ENCODE data around the gene NPHS1. TPM values are rescaled to one million over a fixed set of nuclear protein-coding genes. Genes with fewer than 3 reads are reported as not detected.

NPHS1 gene
- total RNA-seq, 1 donor from 2014 or later: 4.7 TPM

GRCh38 chr19:35862528-35862927, 10.2 kb upstream of the NPHS1 start:
- H3K27me3 Mint-ChIP-seq (ENCODE audit: unreplicated experiment): peaks cover 9% of the 10 kb centered on the region
- DNase-seq: no peak
- peak overlapping the region; percentile 62 for H3K27ac Mint-ChIP-seq (ENCODE audit: unreplicated experiment)
- H3K4me3 Mint-ChIP-seq (ENCODE audit: unreplicated experiment): peak overlapping the region; percentile 9
- H3K9me3 Mint-ChIP-seq (ENCODE audit: unreplicated experiment): peaks cover 7% of the 10 kb centered on the region
- peaks cover 15% of the 10 kb centered on the region for H3K4me1 Mint-ChIP-seq (ENCODE audit: low read depth, unreplicated experiment)
- TF ChIP-seq, protein P1, sequence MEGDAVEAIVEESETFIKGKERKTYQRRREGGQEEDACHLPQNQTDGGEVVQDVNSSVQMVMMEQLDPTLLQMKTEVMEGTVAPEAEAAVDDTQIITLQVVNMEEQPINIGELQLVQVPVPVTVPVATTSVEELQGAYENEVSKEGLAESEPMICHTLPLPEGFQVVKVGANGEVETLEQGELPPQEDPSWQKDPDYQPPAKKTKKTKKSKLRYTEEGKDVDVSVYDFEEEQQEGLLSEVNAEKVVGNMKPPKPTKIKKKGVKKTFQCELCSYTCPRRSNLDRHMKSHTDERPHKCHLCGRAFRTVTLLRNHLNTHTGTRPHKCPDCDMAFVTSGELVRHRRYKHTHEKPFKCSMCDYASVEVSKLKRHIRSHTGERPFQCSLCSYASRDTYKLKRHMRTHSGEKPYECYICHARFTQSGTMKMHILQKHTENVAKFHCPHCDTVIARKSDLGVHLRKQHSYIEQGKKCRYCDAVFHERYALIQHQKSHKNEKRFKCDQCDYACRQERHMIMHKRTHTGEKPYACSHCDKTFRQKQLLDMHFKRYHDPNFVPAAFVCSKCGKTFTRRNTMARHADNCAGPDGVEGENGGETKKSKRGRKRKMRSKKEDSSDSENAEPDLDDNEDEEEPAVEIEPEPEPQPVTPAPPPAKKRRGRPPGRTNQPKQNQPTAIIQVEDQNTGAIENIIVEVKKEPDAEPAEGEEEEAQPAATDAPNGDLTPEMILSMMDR (IDR thresholded peaks at IDR 0.05; ENCODE audit: partially characterized antibody, unreplicated experiment): no peak
- peaks cover 8% of the 10 kb centered on the region for H3K36me3 Mint-ChIP-seq (ENCODE audit: unreplicated experiment)

DNA sequence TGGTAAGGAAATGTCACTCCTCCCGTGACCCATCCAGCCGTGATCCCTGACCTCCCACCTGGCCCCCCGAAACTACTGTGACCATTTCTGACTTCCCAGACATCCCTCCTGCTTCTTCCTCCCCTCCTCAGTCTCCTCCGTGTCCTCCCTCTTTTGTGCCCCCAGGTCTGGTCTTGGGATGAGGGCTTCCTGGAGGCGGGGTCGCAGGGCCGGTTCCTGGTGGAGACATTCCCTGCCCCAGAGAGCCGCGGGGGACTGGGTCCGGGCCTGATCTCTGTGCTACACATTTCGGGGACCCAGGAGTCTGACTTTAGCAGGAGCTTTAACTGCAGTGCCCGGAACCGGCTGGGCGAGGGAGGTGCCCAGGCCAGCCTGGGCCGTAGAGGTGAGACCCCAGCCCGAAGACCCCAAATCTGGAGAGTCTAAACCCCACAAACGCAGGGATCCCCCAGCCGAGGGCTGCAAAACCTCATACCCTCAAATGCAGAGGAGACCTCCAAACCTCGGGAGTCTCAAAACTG, 9.4 kb upstream of the NPHS1 start:
- Mint-ChIP-seq H3K27me3 (ENCODE audit: unreplicated experiment) (peaks cover 10% of the 10 kb centered on the region), H3K4me1 (ENCODE audit: low read depth, unreplicated experiment) (peaks cover 13% of the 10 kb centered on the region), H3K36me3 (ENCODE audit: unreplicated experiment) (peaks cover 8% of the 10 kb centered on the region), H3K9me3 (ENCODE audit: unreplicated experiment) (peaks cover 7% of the 10 kb centered on the region), H3K27ac (ENCODE audit: unreplicated experiment) (peak overlapping the region; percentile 64), H3K4me3 (ENCODE audit: unreplicated experiment) (peak overlapping the region; percentile 85)
- no peak for DNase-seq
- TF ChIP-seq, protein P1 (IDR thresholded peaks at IDR 0.05; ENCODE audit: partially characterized antibody, unreplicated experiment): no peak

DNA sequence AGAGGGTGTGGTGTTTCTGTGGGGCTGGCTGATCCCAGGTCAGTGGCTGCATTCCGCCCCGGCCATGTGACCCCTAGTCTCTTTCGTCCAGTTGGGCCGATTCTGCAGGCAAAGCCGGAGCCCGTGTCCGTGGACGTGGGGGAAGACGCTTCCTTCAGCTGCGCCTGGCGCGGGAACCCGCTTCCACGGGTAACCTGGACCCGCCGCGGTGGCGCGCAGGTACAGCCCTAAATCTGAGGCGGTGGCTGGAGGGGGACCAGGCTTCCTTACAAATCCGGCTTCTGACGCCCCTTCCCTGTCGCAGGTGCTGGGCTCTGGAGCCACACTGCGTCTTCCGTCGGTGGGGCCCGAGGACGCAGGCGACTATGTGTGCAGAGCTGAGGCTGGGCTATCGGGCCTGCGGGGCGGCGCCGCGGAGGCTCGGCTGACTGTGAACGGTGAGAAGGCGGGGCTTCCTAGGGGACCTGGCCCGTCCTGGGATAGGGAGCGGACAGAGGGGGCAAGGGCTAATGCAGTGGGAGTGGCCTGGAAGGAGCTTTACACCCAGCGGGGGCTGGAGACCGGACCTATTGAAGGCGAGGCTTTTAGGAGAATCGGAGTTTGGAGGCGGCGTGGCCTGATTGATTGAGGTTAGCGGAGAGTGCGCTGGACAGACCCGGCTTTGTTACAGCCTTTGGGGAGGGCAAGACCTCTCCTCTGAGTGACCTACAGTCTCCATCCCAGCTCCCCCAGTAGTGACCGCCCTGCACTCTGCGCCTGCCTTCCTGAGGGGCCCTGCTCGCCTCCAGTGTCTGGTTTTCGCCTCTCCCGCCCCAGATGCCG, 8.7 kb upstream of the NPHS1 start:
- peak; percentile 80 for DNase-seq
- Mint-ChIP-seq H3K9me3 (ENCODE audit: unreplicated experiment) (peaks cover 7% of the 10 kb centered on the region), H3K36me3 (ENCODE audit: unreplicated experiment) (peaks cover 4% of the 10 kb centered on the region), H3K27me3 (ENCODE audit: unreplicated experiment) (peaks cover 10% of the 10 kb centered on the region), H3K4me1 (ENCODE audit: low read depth, unreplicated experiment) (peaks cover 13% of the 10 kb centered on the region), H3K27ac (ENCODE audit: unreplicated experiment) (peak overlapping the region; percentile 64), H3K4me3 (ENCODE audit: unreplicated experiment) (peak overlapping the region; percentile 85)
- TF ChIP-seq, protein P1 (IDR thresholded peaks at IDR 0.05; ENCODE audit: partially characterized antibody, unreplicated experiment): no peak

DNA sequence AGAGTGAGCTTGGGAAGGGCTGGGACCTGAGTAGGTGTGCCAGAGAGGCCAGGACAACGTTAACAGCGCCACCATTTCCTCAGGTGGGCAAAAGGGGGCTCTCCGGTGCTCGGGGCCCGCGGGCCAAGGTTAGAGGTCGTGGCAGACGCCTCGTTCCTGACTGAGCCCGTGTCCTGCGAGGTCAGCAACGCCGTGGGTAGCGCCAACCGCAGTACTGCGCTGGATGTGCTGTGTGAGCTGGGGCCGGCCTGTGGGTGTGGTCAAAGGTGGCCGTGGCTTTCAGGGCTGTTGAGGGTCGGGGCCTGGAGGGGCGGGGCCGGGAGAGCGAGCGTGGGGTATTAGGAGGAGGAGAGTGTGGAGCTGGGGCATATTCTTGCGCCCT, 8.1 kb upstream of the NPHS1 start:
- peak; percentile 43 for DNase-seq
- Mint-ChIP-seq H3K4me1 (ENCODE audit: low read depth, unreplicated experiment) (peaks cover 17% of the 10 kb centered on the region), H3K36me3 (ENCODE audit: unreplicated experiment) (no peaks in the 10 kb centered on the region), H3K27ac (ENCODE audit: unreplicated experiment) (no peak overlapping the region), H3K4me3 (ENCODE audit: unreplicated experiment) (peak overlapping the region; percentile 85), H3K9me3 (ENCODE audit: unreplicated experiment) (peaks cover 11% of the 10 kb centered on the region), H3K27me3 (ENCODE audit: unreplicated experiment) (peaks cover 13% of the 10 kb centered on the region)
- TF ChIP-seq, protein P1 (IDR thresholded peaks at IDR 0.05; ENCODE audit: partially characterized antibody, unreplicated experiment): no peak

DNA sequence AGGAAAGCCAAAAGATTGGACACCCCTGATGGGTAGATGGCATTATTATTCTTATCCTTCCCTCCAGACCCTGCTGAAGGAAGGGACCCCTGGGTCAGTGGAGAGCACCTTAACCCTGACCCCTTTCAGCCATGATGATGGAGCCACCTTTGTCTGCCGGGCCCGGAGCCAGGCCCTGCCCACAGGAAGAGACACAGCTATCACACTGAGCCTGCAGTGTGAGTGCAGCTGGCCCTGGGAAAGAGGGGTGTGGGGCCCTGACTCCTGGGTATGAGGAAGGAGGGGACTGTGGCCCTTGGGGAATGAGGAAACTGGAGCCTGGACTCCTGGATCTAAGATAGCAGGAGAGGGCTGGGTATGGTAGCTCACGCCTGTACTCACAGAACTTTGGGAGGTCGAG, 7.1 kb upstream of the NPHS1 start:
- peaks cover 15% of the 10 kb centered on the region for H3K9me3 Mint-ChIP-seq (ENCODE audit: unreplicated experiment)
- DNase-seq: no peak
- H3K27me3 Mint-ChIP-seq (ENCODE audit: unreplicated experiment): peaks cover 21% of the 10 kb centered on the region
- no peak overlapping the region for H3K27ac Mint-ChIP-seq (ENCODE audit: unreplicated experiment)
- H3K36me3 Mint-ChIP-seq (ENCODE audit: unreplicated experiment): no peaks in the 10 kb centered on the region
- TF ChIP-seq, protein P1 (IDR thresholded peaks at IDR 0.05; ENCODE audit: partially characterized antibody, unreplicated experiment): no peak
- H3K4me1 Mint-ChIP-seq (ENCODE audit: low read depth, unreplicated experiment): peaks cover 26% of the 10 kb centered on the region
- H3K4me3 Mint-ChIP-seq (ENCODE audit: unreplicated experiment): peak overlapping the region; percentile 32

Measured in glutamatergic neuron (in vitro differentiated cells).